ENCODE measurements around the gene TAF1L.

TAF1L gene

GRCh38 chr9:32587901-32588300 lies 47.6 kb downstream of the TAF1L start:
- DNase-seq = no peak

GRCh38 chr9:32584784-32585183 lies 50.7 kb downstream of the TAF1L start:
- DNase-seq = no peak

- peak; percentile 31 to 62 for DNase-seq
These were observed 53.8 kb downstream of the TAF1L start for GRCh38 chr9:32581512-32582143.

GRCh38 chr9:32580631-32581300 lies 54.7 kb downstream of the TAF1L start:
- no peak for DNase-seq

GRCh38 chr9:32579706-32580331 lies 55.6 kb downstream of the TAF1L start:
- peak; percentile 25 to 93 for DNase-seq
